GM18520 (cell line): ENCODE results near the gene MICAL2.
"Not testable (repeated sequence)": the region's sequence is repeated elsewhere in the genome, so short reads cannot be mapped to it uniquely, and the experiment has no call there.

Experiments
- ATAC-seq: cut with Tn5 transposase; IDR thresholded peaks from one replicate; pipeline ENCODE4 v1.9.1; 2021; ENCODE audit not compliant: unreplicated experiment

MICAL2 gene

GRCh38 chr11:12133547-12134235 is 23.3 kb downstream of the MICAL2 start:
- no peak for ATAC-seq

GRCh38 chr11:12134236-12134585 is 23.8 kb downstream of the MICAL2 start:
- no peak for ATAC-seq

GRCh38 chr11:12135185-12135584 is 24.8 kb downstream of the MICAL2 start:
- ATAC-seq = no peak

- no peak for ATAC-seq
Observed at GRCh38 chr11:12137005-12137690, 26.8 kb downstream of the MICAL2 start.

- ATAC-seq = no peak
Observed at GRCh38 chr11:12137938-12138731, 27.7 kb downstream of the MICAL2 start.

GRCh38 chr11:12139144-12139881 is 28.9 kb downstream of the MICAL2 start:
- no peak for ATAC-seq

GRCh38 chr11:12140186-12140793 is 29.9 kb downstream of the MICAL2 start:
- ATAC-seq = no peak

GRCh38 chr11:12141283-12141682 is 30.9 kb downstream of the MICAL2 start:
- no peak for ATAC-seq

GRCh38 chr11:12142176-12142575 is 31.8 kb downstream of the MICAL2 start:
- no peak for ATAC-seq

GRCh38 chr11:12142909-12143308 is 32.5 kb downstream of the MICAL2 start:
- ATAC-seq = no peak

- ATAC-seq = no peak
Observed at GRCh38 chr11:12143461-12144258, 33.3 kb downstream of the MICAL2 start.

GRCh38 chr11:12144330-12145174 is 34.2 kb downstream of the MICAL2 start:
- ATAC-seq = no peak

- not testable (repeated sequence) for ATAC-seq
Observed at GRCh38 chr11:12146678-12147077, 36.3 kb downstream of the MICAL2 start.

GRCh38 chr11:12147827-12148226 is 37.4 kb downstream of the MICAL2 start:
- ATAC-seq = no peak

GRCh38 chr11:12148466-12148865 is 38.1 kb downstream of the MICAL2 start:
- no peak for ATAC-seq

GRCh38 chr11:12148882-12149281 is 38.5 kb downstream of the MICAL2 start:
- ATAC-seq = no peak

- no peak for ATAC-seq
Observed at GRCh38 chr11:12149672-12150225, 39.4 kb downstream of the MICAL2 start.

- no peak for ATAC-seq
Observed at GRCh38 chr11:12150831-12151382, 40.5 kb downstream of the MICAL2 start.
